Loucy (cell line): ENCODE data around the gene ROBO1.

ENCODE experiments used
- H2AFZ ChIP-seq: fragments of 200-600 bp; sonication (generic); 2 replicates; pipeline ENCODE4 v1.6.0; 2016; ENCODE audit warnings: antibody characterized with exemption, mild to moderate bottlenecking, low read length, moderate library complexity
- H3F3A ChIP-seq: fragments of 200-600 bp; 2 replicates; pipeline ENCODE4 v1.6.0; 2016; ENCODE audit warnings: antibody characterized with exemption, low read depth, mild to moderate bottlenecking
- H3K27me3 ChIP-seq: fragments of 200-600 bp; sonication (generic); 2 replicates; pipeline ENCODE4 v1.6.1; 2014; ENCODE audit warnings: low read length, mild to moderate bottlenecking; ENCODE audit not compliant: insufficient read depth, poor library complexity, severe bottlenecking
- H3K36me3 ChIP-seq: fragments of 200-600 bp; sonication (generic); 2 replicates; pipeline ENCODE4 v1.6.1; 2016; ENCODE audit warnings: low read length; ENCODE audit not compliant: insufficient read depth
- H3K4me1 ChIP-seq: fragments of 200-600 bp; sonication (generic); 2 replicates; pipeline ENCODE4 v1.5.1; 2014; ENCODE audit warnings: low read length, mild to moderate bottlenecking; ENCODE audit not compliant: insufficient read depth, poor library complexity, severe bottlenecking
- H3K4me2 ChIP-seq: fragments of 200-600 bp; sonication (generic); 2 replicates; pipeline ENCODE4 v1.6.0; 2014; ENCODE audit warnings: antibody characterized with exemption, low read length, low read depth, mild to moderate bottlenecking; ENCODE audit not compliant: poor library complexity, severe bottlenecking
- H3K4me3 ChIP-seq: fragments of 200-600 bp; sonication (generic); 2 replicates; pipeline ENCODE4 v1.5.1; 2014; ENCODE audit warnings: low read length, mild to moderate bottlenecking, mixed read lengths; ENCODE audit not compliant: poor library complexity, severe bottlenecking
- H3K79me2 ChIP-seq: fragments of 200-600 bp; sonication (generic); 2 replicates; pipeline ENCODE4 v1.6.1; 2014; ENCODE audit warnings: low read length; ENCODE audit not compliant: insufficient read depth
- H3K9ac ChIP-seq: fragments of 200-600 bp; sonication (generic); 2 replicates; pipeline ENCODE4 v1.6.0; 2014; ENCODE audit warnings: mild to moderate bottlenecking, low read depth, low read length, moderate library complexity; ENCODE audit not compliant: poor library complexity, severe bottlenecking
- H3K9me2 ChIP-seq: fragments of 200-600 bp; sonication (generic); replicated peaks from 2 replicates; pipeline ENCODE4 v1.6.1; 2016; ENCODE audit warnings: low read depth, low read length, mixed read lengths
- H3K9me3 ChIP-seq: fragments of 200-600 bp; sonication (generic); 2 replicates; pipeline ENCODE4 v1.6.1; 2014; ENCODE audit warnings: mild to moderate bottlenecking, antibody characterized with exemption, low read length, low read depth; ENCODE audit not compliant: insufficient read depth
- H4K20me1 ChIP-seq: fragments of 200-600 bp; sonication (generic); 2 replicates; pipeline ENCODE4 v1.6.0; 2014; ENCODE audit warnings: antibody characterized with exemption, low read length, mild to moderate bottlenecking; ENCODE audit not compliant: insufficient read depth, poor library complexity, severe bottlenecking
- CTCF ChIP-seq: fragments of 200-600 bp; sonication (generic); conservative IDR thresholded peaks from 2 replicates; pipeline ENCODE4 v1.5.1; 2014; ENCODE audit warnings: mild to moderate bottlenecking, antibody characterized with exemption, low read length
- EZH2phosphoT487 ChIP-seq: fragments of 200-600 bp; IDR thresholded peaks from 2 replicates; pipeline ENCODE4 v1.6.1; 2018; ENCODE audit warnings: antibody characterized with exemption, mild to moderate bottlenecking, moderate library complexity, borderline replicate concordance

ROBO1 gene

GRCh38 chr3:78894787-78895186 is 873.0 kb downstream of the ROBO1 start:
- no peaks in the 10 kb centered on the region for H4K20me1 ChIP-seq
- no peaks in the 10 kb centered on the region for H3K27me3 ChIP-seq
- H3K9ac ChIP-seq: no peak overlapping the region
- H3K36me3 ChIP-seq: no peaks in the 10 kb centered on the region
- H2AFZ ChIP-seq: no peak overlapping the region
- no peaks in the 10 kb centered on the region for H3K9me2 ChIP-seq
- no peak overlapping the region for H3K4me3 ChIP-seq
- H3K79me2 ChIP-seq: no peaks in the 10 kb centered on the region
- no peaks in the 10 kb centered on the region for H3K4me1 ChIP-seq
- no peaks in the 10 kb centered on the region for H3F3A ChIP-seq
- H3K9me3 ChIP-seq: no peaks in the 10 kb centered on the region
- TF ChIP-seq CTCF: no peak
- no peak for TF ChIP-seq EZH2phosphoT487
- H3K4me2 ChIP-seq: no peak overlapping the region

GRCh38 chr3:78893161-78893560 is 874.6 kb downstream of the ROBO1 start:
- H4K20me1 ChIP-seq: no peaks in the 10 kb centered on the region
- H3K9ac ChIP-seq: no peak overlapping the region
- H3K4me2 ChIP-seq: no peak overlapping the region
- TF ChIP-seq EZH2phosphoT487 (no peak), CTCF (no peak)
- H3K9me2 ChIP-seq: no peaks in the 10 kb centered on the region
- no peaks in the 10 kb centered on the region for H3K4me1 ChIP-seq
- H3K9me3 ChIP-seq: no peaks in the 10 kb centered on the region
- H2AFZ ChIP-seq: no peak overlapping the region
- H3F3A ChIP-seq: no peaks in the 10 kb centered on the region
- no peaks in the 10 kb centered on the region for H3K79me2 ChIP-seq
- H3K27me3 ChIP-seq: no peaks in the 10 kb centered on the region
- H3K36me3 ChIP-seq: no peaks in the 10 kb centered on the region
- no peak overlapping the region for H3K4me3 ChIP-seq

- Histone ChIP-seq H3K4me3 (no peak overlapping the region), H2AFZ (no peak overlapping the region), H3K9me2 (no peaks in the 10 kb centered on the region), H3F3A (no peaks in the 10 kb centered on the region), H3K27me3 (no peaks in the 10 kb centered on the region), H3K9me3 (no peaks in the 10 kb centered on the region), H3K79me2 (no peaks in the 10 kb centered on the region), H4K20me1 (no peaks in the 10 kb centered on the region), H3K4me2 (no peak overlapping the region), H3K4me1 (no peaks in the 10 kb centered on the region), H3K9ac (no peak overlapping the region), H3K36me3 (no peaks in the 10 kb centered on the region)
- TF ChIP-seq CTCF (no peak), EZH2phosphoT487 (no peak)
Measured at GRCh38 chr3:78889348-78889747, 878.5 kb downstream of the ROBO1 start.
